OCI-LY1 (cell line): ENCODE data around the gene TEAD4.

ENCODE experiments used
- H2AFZ ChIP-seq: fragments of 200-600 bp; sonication (generic), shearing (Covaris generic); 2 replicates; pipeline ENCODE4 v1.6.0; 2014; ENCODE audit warnings: antibody characterized with exemption, mild to moderate bottlenecking, low read length
- H3F3A ChIP-seq: fragments of 200-600 bp; sonication (generic), shearing (Covaris generic); 2 replicates; pipeline ENCODE4 v1.6.0; 2014; ENCODE audit warnings: mild to moderate bottlenecking, antibody characterized with exemption, low read length, moderate library complexity; ENCODE audit not compliant: insufficient read depth
- H3K27ac ChIP-seq: fragments of 200-600 bp; sonication (generic); 2 replicates; pipeline ENCODE4 v1.5.1; 2014; ENCODE audit warnings: low read length, mixed run types, mild to moderate bottlenecking, low read depth; ENCODE audit not compliant: poor library complexity, severe bottlenecking
- H3K27me3 ChIP-seq: fragments of 200-600 bp; sonication (generic); 2 replicates; pipeline ENCODE4 v1.6.0; 2014; ENCODE audit warnings: antibody characterized with exemption, mild to moderate bottlenecking, low read length, moderate library complexity; ENCODE audit not compliant: insufficient read depth
- H3K36me3 ChIP-seq: fragments of 200-600 bp; sonication (generic); 2 replicates; pipeline ENCODE4 v1.6.1; 2014; ENCODE audit warnings: mild to moderate bottlenecking, antibody characterized with exemption, low read length, moderate library complexity, mixed read lengths; ENCODE audit not compliant: insufficient read depth
- H3K4me1 ChIP-seq: fragments of 200-600 bp; sonication (generic); 2 replicates; pipeline ENCODE4 v1.5.1; 2014; ENCODE audit warnings: mild to moderate bottlenecking, low read length, moderate library complexity; ENCODE audit not compliant: insufficient read depth, severe bottlenecking
- H3K4me2 ChIP-seq: fragments of 200-600 bp; sonication (generic), shearing (Covaris generic); 2 replicates; pipeline ENCODE4 v1.6.1; 2014; ENCODE audit warnings: low read length
- H3K4me3 ChIP-seq: fragments of 200-600 bp; sonication (generic); 2 replicates; pipeline ENCODE4 v1.5.1; 2014; ENCODE audit warnings: low read length, low read depth, mild to moderate bottlenecking, mixed read lengths; ENCODE audit not compliant: poor library complexity, severe bottlenecking
- H3K79me2 ChIP-seq: fragments of 200-600 bp; shearing (Covaris generic); 2 replicates; pipeline ENCODE4 v1.6.1; 2016; ENCODE audit warnings: mixed run types, low read length, mixed read lengths; ENCODE audit not compliant: insufficient read depth
- H3K9ac ChIP-seq: fragments of 200-600 bp; sonication (generic), shearing (Covaris generic); 2 replicates; pipeline ENCODE4 v1.6.1; 2014; ENCODE audit warnings: mild to moderate bottlenecking, low read length, mixed read lengths
- H3K9me2 ChIP-seq: fragments of 200-600 bp; sonication (generic), shearing (Covaris generic); 2 replicates; pipeline ENCODE4 v1.6.1; 2014; ENCODE audit warnings: low read depth, mild to moderate bottlenecking, low read length, mixed read lengths
- H3K9me3 ChIP-seq: fragments of 200-600 bp; shearing (Covaris generic); 2 replicates; pipeline ENCODE4 v1.6.1; 2014; ENCODE audit warnings: low read length, mixed read lengths
- H4K20me1 ChIP-seq: fragments of 200-600 bp; sonication (generic), shearing (Covaris generic); 2 replicates; pipeline ENCODE4 v1.6.0; 2016; ENCODE audit warnings: mild to moderate bottlenecking, low read length; ENCODE audit not compliant: insufficient read depth
- EZH2 ChIP-seq: fragments of 200-600 bp; sonication (generic), shearing (Covaris generic); IDR thresholded peaks from 2 replicates; pipeline ENCODE4 v1.8.0; 2017; ENCODE audit warnings: borderline replicate concordance, mixed run types, mild to moderate bottlenecking, antibody characterized with exemption, low read length, moderate library complexity, mixed read lengths
- TF ChIP-seq, protein P1 (sequence below): fragments of 200-600 bp; sonication (generic), shearing (Covaris generic); IDR thresholded peaks from 2 replicates; pipeline ENCODE4 v1.5.1; 2017; ENCODE audit warnings: mild to moderate bottlenecking, antibody characterized with exemption, low read length, moderate library complexity, mixed read lengths

TEAD4 gene

DNA sequence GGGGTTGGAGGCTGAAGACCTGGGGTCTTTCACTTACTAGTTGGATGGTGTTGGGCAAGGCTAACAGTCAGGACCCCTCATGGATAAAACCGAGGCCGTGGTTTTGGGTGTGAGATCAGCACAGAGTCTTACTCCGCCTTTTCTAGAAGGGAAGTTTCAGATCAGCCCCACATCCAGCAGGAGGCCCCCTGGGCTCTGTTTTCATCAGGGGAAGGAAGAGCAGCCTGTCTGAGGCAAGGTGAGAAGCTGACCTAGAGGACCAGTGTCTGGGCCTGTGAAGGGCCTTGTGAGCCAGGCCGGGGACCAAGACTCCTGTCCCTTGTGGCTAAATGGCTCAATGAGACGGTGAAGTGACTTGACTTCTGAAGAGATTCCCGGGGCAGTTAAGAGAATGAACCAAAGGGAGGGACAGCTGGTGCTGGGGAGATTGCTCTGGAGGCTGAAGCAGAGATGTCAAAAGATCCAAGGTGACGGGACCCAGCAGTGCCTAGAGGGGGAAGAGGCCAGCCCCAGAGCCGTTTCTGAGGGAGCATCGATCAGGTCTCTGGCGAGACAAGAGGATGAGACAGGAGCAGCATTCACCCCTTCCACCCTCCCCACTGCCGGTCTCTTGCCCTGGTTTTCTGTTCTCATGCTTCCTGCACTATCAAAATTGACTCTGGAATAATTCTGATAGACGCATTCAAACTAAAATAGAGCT lies 77.9 kb downstream of the TEAD4 start:
- Histone ChIP-seq H3K79me2 (no peaks in the 10 kb centered on the region), H3F3A (no peaks in the 10 kb centered on the region), H3K27me3 (no peaks in the 10 kb centered on the region), H3K4me2 (no peak overlapping the region), H3K27ac (no peak overlapping the region), H2AFZ (no peak overlapping the region), H3K9me2 (no peaks in the 10 kb centered on the region), H3K4me3 (no peak overlapping the region), H3K9me3 (no peaks in the 10 kb centered on the region), H3K9ac (no peak overlapping the region), H4K20me1 (no peaks in the 10 kb centered on the region), H3K4me1 (peaks cover 9% of the 10 kb centered on the region), H3K36me3 (no peaks in the 10 kb centered on the region)
- TF ChIP-seq, protein P1, sequence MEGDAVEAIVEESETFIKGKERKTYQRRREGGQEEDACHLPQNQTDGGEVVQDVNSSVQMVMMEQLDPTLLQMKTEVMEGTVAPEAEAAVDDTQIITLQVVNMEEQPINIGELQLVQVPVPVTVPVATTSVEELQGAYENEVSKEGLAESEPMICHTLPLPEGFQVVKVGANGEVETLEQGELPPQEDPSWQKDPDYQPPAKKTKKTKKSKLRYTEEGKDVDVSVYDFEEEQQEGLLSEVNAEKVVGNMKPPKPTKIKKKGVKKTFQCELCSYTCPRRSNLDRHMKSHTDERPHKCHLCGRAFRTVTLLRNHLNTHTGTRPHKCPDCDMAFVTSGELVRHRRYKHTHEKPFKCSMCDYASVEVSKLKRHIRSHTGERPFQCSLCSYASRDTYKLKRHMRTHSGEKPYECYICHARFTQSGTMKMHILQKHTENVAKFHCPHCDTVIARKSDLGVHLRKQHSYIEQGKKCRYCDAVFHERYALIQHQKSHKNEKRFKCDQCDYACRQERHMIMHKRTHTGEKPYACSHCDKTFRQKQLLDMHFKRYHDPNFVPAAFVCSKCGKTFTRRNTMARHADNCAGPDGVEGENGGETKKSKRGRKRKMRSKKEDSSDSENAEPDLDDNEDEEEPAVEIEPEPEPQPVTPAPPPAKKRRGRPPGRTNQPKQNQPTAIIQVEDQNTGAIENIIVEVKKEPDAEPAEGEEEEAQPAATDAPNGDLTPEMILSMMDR: no peak
- no peak for TF ChIP-seq EZH2

DNA sequence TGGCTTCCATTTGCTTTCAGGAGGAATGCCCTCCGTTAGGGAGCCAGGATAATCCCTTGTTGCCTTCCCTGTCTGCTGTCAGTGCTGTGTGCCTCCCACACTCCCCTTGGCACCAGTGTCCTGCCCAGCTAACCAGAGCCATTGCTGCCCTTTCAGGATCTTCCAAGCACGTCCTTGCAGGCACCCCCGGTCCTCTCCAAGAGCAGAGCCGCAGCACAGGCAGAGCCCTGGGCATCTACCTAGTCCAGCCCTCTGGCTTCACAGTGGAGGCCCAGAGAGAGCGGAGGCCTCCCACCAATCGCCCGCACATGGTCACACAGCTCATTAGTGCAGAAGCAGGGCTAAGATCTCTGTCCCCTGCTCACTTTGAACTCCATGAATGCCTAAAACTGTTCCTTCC lies 79.0 kb downstream of the TEAD4 start:
- Histone ChIP-seq H3K9me2 (no peaks in the 10 kb centered on the region), H3K4me2 (no peak overlapping the region), H3K4me3 (no peak overlapping the region), H3K79me2 (no peaks in the 10 kb centered on the region), H3K9ac (no peak overlapping the region), H3K36me3 (no peaks in the 10 kb centered on the region), H3K9me3 (no peaks in the 10 kb centered on the region), H3F3A (no peaks in the 10 kb centered on the region), H4K20me1 (no peaks in the 10 kb centered on the region), H2AFZ (no peak overlapping the region), H3K27me3 (no peaks in the 10 kb centered on the region), H3K27ac (no peak overlapping the region), H3K4me1 (peaks cover 20% of the 10 kb centered on the region)
- TF ChIP-seq, protein P1: no peak
- TF ChIP-seq EZH2: no peak

DNA sequence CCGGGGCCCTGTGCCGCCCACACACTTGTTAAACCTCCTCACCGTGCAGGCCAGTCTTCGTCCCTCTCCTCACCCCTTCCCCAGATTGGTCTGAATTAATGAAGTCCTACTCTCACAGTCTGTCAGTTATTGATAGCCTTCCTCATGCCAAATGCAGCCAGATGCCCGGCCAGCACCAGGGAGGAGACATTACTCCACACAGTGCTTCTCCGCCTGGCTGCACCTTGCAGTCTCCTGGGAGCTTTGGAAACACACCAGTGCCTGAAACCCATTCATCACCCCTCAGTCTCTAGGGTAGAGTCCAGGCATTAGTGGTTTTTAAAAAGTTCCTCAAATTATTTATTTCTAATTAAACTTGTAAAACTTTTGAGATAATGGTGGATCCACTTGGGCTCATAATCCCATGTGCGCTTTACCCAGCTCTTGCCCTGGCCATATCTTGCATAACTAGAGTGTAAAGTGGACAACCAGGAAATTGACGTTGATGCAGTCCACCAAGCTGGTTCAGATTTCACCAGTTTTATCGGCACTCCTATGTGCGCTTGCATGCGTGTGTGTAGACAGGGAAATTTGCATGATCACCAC lies 79.8 kb downstream of the TEAD4 start:
- Histone ChIP-seq H3K4me1 (peaks cover 27% of the 10 kb centered on the region), H3K4me3 (no peak overlapping the region), H3K9me3 (no peaks in the 10 kb centered on the region), H3K9ac (no peak overlapping the region), H3K36me3 (no peaks in the 10 kb centered on the region), H4K20me1 (no peaks in the 10 kb centered on the region), H3K4me2 (no peak overlapping the region), H3K27me3 (no peaks in the 10 kb centered on the region), H3K79me2 (no peaks in the 10 kb centered on the region), H3K9me2 (no peaks in the 10 kb centered on the region), H2AFZ (no peak overlapping the region), H3F3A (no peaks in the 10 kb centered on the region), H3K27ac (no peak overlapping the region)
- no peak for TF ChIP-seq EZH2
- TF ChIP-seq, protein P1: no peak
